Measurements from ENCODE around the gene INPP5F.
A peak's percentile ranks its signal among the peaks of the same experiment; 100 is the strongest.

INPP5F gene

GRCh38 chr10:119742947-119743648 lies 17.2 kb downstream of the INPP5F start:
- WGBS, 2 donors (ENCODE audit: extremely low coverage in 2 of 2, insufficient read length in 2 of 2, insufficient replicate concordance in 1 of 2): no CpG with 5 or more reads among the region's 8 CpGs
- Histone ChIP-seq H4K91ac (ENCODE audit: low read depth, low read length, poor library complexity) (no peak overlapping the region), H3K27me3 (ENCODE audit: control insufficient read depth in 3 of 3, insufficient read depth in 3 of 3, low read depth in 1 of 3, low read length in 3 of 3) (no peaks in the 10 kb centered on the region), H2AFZ (ENCODE audit: low read length) (no peak overlapping the region), H2BK12ac (ENCODE audit: low read length) (no peak overlapping the region), H4K8ac (ENCODE audit: low read depth, low read length) (no peak overlapping the region), H3K9me3 (replicated peaks in 1 of 2; ENCODE audit: control insufficient read depth in 2 of 2, insufficient read depth in 1 of 2, low read depth in 1 of 2, low read length in 2 of 2) (peaks cover 3 to 12% of the 10 kb centered on the region in 2 donors), H2BK5ac (ENCODE audit: low read length) (no peak overlapping the region), H3K14ac (ENCODE audit: low read length) (no peak overlapping the region), H2BK120ac (ENCODE audit: low read depth, low read length) (no peak overlapping the region), H3K27ac (replicated peaks; ENCODE audit: low read length) (no peak overlapping the region), H3K18ac (ENCODE audit: low read length) (no peak overlapping the region), H2AK5ac (ENCODE audit: low read depth, low read length) (no peak overlapping the region), H3K9ac (ENCODE audit: low read depth, low read length, poor library complexity) (no peak overlapping the region), H3K23ac (ENCODE audit: low read depth, low read length, poor library complexity) (no peak overlapping the region), H3K79me1 (ENCODE audit: low read depth, low read length) (no peaks in the 10 kb centered on the region), H3K4me3 (ENCODE audit: low read length in 2 of 2) (no peak overlapping the region), H3K4me2 (ENCODE audit: insufficient read depth, low read length, poor library complexity, severe bottlenecking) (no peak overlapping the region), H3K36me3 (replicated peaks in 1 of 2; ENCODE audit: control insufficient read depth in 2 of 2, insufficient read depth in 2 of 2, low read length in 2 of 2) (peaks cover 0 to 6% of the 10 kb centered on the region in 2 donors), H3K4ac (ENCODE audit: low read length) (no peak overlapping the region), H2BK15ac (ENCODE audit: low read length) (no peak overlapping the region), H3K4me1 (ENCODE audit: control insufficient read depth in 2 of 2, insufficient read depth in 1 of 2, low read depth in 1 of 2, low read length in 2 of 2) (peaks cover 4 to 11% of the 10 kb centered on the region in 2 donors)
- no peak for DNase-seq (ENCODE audit: low spot score)

GRCh38 chr10:119747940-119748339 lies 22.1 kb downstream of the INPP5F start:
- H3K4me3 ChIP-seq (ENCODE audit: low read length in 2 of 2): peak overlapping the region in 1 of 2 donors; percentile 66
- no peaks in the 10 kb centered on the region for H3K79me1 ChIP-seq (ENCODE audit: low read depth, low read length)
- no peak overlapping the region for H4K91ac ChIP-seq (ENCODE audit: low read depth, low read length, poor library complexity)
- no peak overlapping the region for H3K4me2 ChIP-seq (ENCODE audit: insufficient read depth, low read length, poor library complexity, severe bottlenecking)
- H4K8ac ChIP-seq (ENCODE audit: low read depth, low read length): no peak overlapping the region
- no peak overlapping the region for H3K4ac ChIP-seq (ENCODE audit: low read length)
- H2AFZ ChIP-seq (ENCODE audit: low read length): no peak overlapping the region
- H3K27ac ChIP-seq (replicated peaks; ENCODE audit: low read length): no peak overlapping the region
- H3K27me3 ChIP-seq (ENCODE audit: control insufficient read depth in 3 of 3, insufficient read depth in 3 of 3, low read depth in 1 of 3, low read length in 3 of 3): no peaks in the 10 kb centered on the region
- no peak overlapping the region for H3K14ac ChIP-seq (ENCODE audit: low read length)
- no peak for DNase-seq (ENCODE audit: low spot score)
- no peak overlapping the region for H3K18ac ChIP-seq (ENCODE audit: low read length)
- peaks cover 4 to 17% of the 10 kb centered on the region in 2 donors for H3K4me1 ChIP-seq (ENCODE audit: control insufficient read depth in 2 of 2, insufficient read depth in 1 of 2, low read depth in 1 of 2, low read length in 2 of 2)
- H2AK5ac ChIP-seq (ENCODE audit: low read depth, low read length): no peak overlapping the region
- H2BK15ac ChIP-seq (ENCODE audit: low read length): no peak overlapping the region
- peaks cover 3 to 25% of the 10 kb centered on the region in 2 donors for H3K9me3 ChIP-seq (replicated peaks in 1 of 2; ENCODE audit: control insufficient read depth in 2 of 2, insufficient read depth in 1 of 2, low read depth in 1 of 2, low read length in 2 of 2)
- no peak overlapping the region for H2BK120ac ChIP-seq (ENCODE audit: low read depth, low read length)
- H3K23ac ChIP-seq (ENCODE audit: low read depth, low read length, poor library complexity): no peak overlapping the region
- peaks cover 0 to 20% of the 10 kb centered on the region in 2 donors for H3K36me3 ChIP-seq (replicated peaks in 1 of 2; ENCODE audit: control insufficient read depth in 2 of 2, insufficient read depth in 2 of 2, low read length in 2 of 2)
- H2BK5ac ChIP-seq (ENCODE audit: low read length): no peak overlapping the region
- no CpG with 5 or more reads among the region's 12 CpGs for WGBS, 2 donors (ENCODE audit: extremely low coverage in 2 of 2, insufficient read length in 2 of 2, insufficient replicate concordance in 1 of 2)
- no peak overlapping the region for H2BK12ac ChIP-seq (ENCODE audit: low read length)
- no peak overlapping the region for H3K9ac ChIP-seq (ENCODE audit: low read depth, low read length, poor library complexity)

GRCh38 chr10:119748871-119749270 lies 23.0 kb downstream of the INPP5F start:
- peaks cover 1 to 10% of the 10 kb centered on the region in 2 donors for H3K4me1 ChIP-seq (ENCODE audit: control insufficient read depth in 2 of 2, insufficient read depth in 1 of 2, low read depth in 1 of 2, low read length in 2 of 2)
- H3K36me3 ChIP-seq (replicated peaks in 1 of 2; ENCODE audit: control insufficient read depth in 2 of 2, insufficient read depth in 2 of 2, low read length in 2 of 2): peaks cover 0 to 28% of the 10 kb centered on the region in 2 donors
- peak overlapping the region in 1 of 2 donors; percentile 22 for H3K4me3 ChIP-seq (ENCODE audit: low read length in 2 of 2)
- no peak overlapping the region for H3K14ac ChIP-seq (ENCODE audit: low read length)
- H2AFZ ChIP-seq (ENCODE audit: low read length): no peak overlapping the region
- no peak overlapping the region for H2BK12ac ChIP-seq (ENCODE audit: low read length)
- no peak overlapping the region for H2BK5ac ChIP-seq (ENCODE audit: low read length)
- H3K4ac ChIP-seq (ENCODE audit: low read length): no peak overlapping the region
- H2BK15ac ChIP-seq (ENCODE audit: low read length): no peak overlapping the region
- peaks cover 3 to 25% of the 10 kb centered on the region in 2 donors for H3K9me3 ChIP-seq (replicated peaks in 1 of 2; ENCODE audit: control insufficient read depth in 2 of 2, insufficient read depth in 1 of 2, low read depth in 1 of 2, low read length in 2 of 2)
- H3K79me1 ChIP-seq (ENCODE audit: low read depth, low read length): no peaks in the 10 kb centered on the region
- H2BK120ac ChIP-seq (ENCODE audit: low read depth, low read length): no peak overlapping the region
- WGBS, 2 donors (ENCODE audit: extremely low coverage in 2 of 2, insufficient read length in 2 of 2, insufficient replicate concordance in 1 of 2): no CpG with 5 or more reads among the region's 12 CpGs
- H3K23ac ChIP-seq (ENCODE audit: low read depth, low read length, poor library complexity): no peak overlapping the region
- H3K27ac ChIP-seq (replicated peaks; ENCODE audit: low read length): no peak overlapping the region
- H4K91ac ChIP-seq (ENCODE audit: low read depth, low read length, poor library complexity): no peak overlapping the region
- H4K8ac ChIP-seq (ENCODE audit: low read depth, low read length): no peak overlapping the region
- H3K18ac ChIP-seq (ENCODE audit: low read length): no peak overlapping the region
- DNase-seq (ENCODE audit: low spot score): no peak
- no peak overlapping the region for H3K4me2 ChIP-seq (ENCODE audit: insufficient read depth, low read length, poor library complexity, severe bottlenecking)
- H3K27me3 ChIP-seq (ENCODE audit: control insufficient read depth in 3 of 3, insufficient read depth in 3 of 3, low read depth in 1 of 3, low read length in 3 of 3): no peaks in the 10 kb centered on the region
- H2AK5ac ChIP-seq (ENCODE audit: low read depth, low read length): no peak overlapping the region
- H3K9ac ChIP-seq (ENCODE audit: low read depth, low read length, poor library complexity): no peak overlapping the region

DNA sequence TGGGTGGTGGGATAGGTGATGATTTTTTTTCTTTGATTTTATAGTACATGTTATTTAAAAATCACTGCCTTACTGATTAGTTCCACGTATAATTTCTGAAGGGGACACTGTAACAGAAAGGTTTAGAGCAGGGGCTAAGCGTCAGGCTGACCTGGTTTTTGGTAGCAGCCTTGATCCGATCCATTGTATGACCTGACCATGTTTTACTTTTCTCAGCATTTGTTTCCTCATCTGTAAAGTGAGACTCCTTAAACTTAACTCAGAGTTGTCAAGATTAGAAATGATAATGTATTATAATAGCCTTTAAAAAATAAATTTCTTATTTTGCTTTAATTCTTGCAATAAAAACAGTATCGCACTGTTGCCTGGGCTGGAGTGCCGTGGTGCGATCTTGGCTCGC lies 23.6 kb downstream of the INPP5F start:
- Histone ChIP-seq H2BK5ac (ENCODE audit: low read length) (no peak overlapping the region), H3K27ac (replicated peaks; ENCODE audit: low read length) (no peak overlapping the region), H3K9ac (ENCODE audit: low read depth, low read length, poor library complexity) (no peak overlapping the region), H2BK15ac (ENCODE audit: low read length) (no peak overlapping the region), H2BK12ac (ENCODE audit: low read length) (no peak overlapping the region), H3K9me3 (replicated peaks in 1 of 2; ENCODE audit: control insufficient read depth in 2 of 2, insufficient read depth in 1 of 2, low read depth in 1 of 2, low read length in 2 of 2) (peaks cover 3 to 25% of the 10 kb centered on the region in 2 donors), H3K36me3 (replicated peaks in 1 of 2; ENCODE audit: control insufficient read depth in 2 of 2, insufficient read depth in 2 of 2, low read length in 2 of 2) (peaks cover 0 to 33% of the 10 kb centered on the region in 2 donors), H2AFZ (ENCODE audit: low read length) (no peak overlapping the region), H2BK120ac (ENCODE audit: low read depth, low read length) (no peak overlapping the region), H3K14ac (ENCODE audit: low read length) (no peak overlapping the region), H3K4ac (ENCODE audit: low read length) (no peak overlapping the region), H3K27me3 (ENCODE audit: control insufficient read depth in 3 of 3, insufficient read depth in 3 of 3, low read depth in 1 of 3, low read length in 3 of 3) (no peaks in the 10 kb centered on the region), H3K4me2 (ENCODE audit: insufficient read depth, low read length, poor library complexity, severe bottlenecking) (no peak overlapping the region), H3K79me1 (ENCODE audit: low read depth, low read length) (no peaks in the 10 kb centered on the region), H3K4me1 (ENCODE audit: control insufficient read depth in 2 of 2, insufficient read depth in 1 of 2, low read depth in 1 of 2, low read length in 2 of 2) (peaks cover 1 to 10% of the 10 kb centered on the region in 2 donors), H3K23ac (ENCODE audit: low read depth, low read length, poor library complexity) (no peak overlapping the region), H3K4me3 (ENCODE audit: low read length in 2 of 2) (no peak overlapping the region), H4K8ac (ENCODE audit: low read depth, low read length) (no peak overlapping the region), H2AK5ac (ENCODE audit: low read depth, low read length) (no peak overlapping the region), H4K91ac (ENCODE audit: low read depth, low read length, poor library complexity) (no peak overlapping the region), H3K18ac (ENCODE audit: low read length) (no peak overlapping the region)
- no CpG with 5 or more reads among the region's 7 CpGs for WGBS, 2 donors (ENCODE audit: extremely low coverage in 2 of 2, insufficient read length in 2 of 2, insufficient replicate concordance in 1 of 2)
- DNase-seq (ENCODE audit: low spot score): no peak
